Right ventricle myocardium superior (tissue), 1 donor: ENCODE data around the gene INAVA. TPM values are rescaled to one million over a fixed set of nuclear protein-coding genes. Genes with fewer than 3 reads are reported as not detected.

Experiments used
- ATAC-seq: fragments of 200-7000 bp; cut with Tn5 transposase; one replicate; pipeline ENCODE4 v1.9.1; 2020; ENCODE audit warnings: mild to moderate bottlenecking; ENCODE audit not compliant: poor library complexity
- DNase-seq: peaks from one replicate; pipeline ENCODE4 v3.0.0-alpha.2; 2020
- intact Hi-C: fragments of 100-400 bp; cut with DNase I; formaldehyde crosslinking; loops from one replicate; pipeline ENCODE4 v1.11.2; 2022
- long read RNA-seq: library from polyadenylated mRNA; unstranded; transcript quantifications from one replicate; pipeline ENCODE4 v2.0.0, GENCODE V29; 2021
- total RNA-seq: library from RNA; stranded (reverse); fragmentation: NEBNext Ultra II Directional; extraction: Animal tissue kit (Norgen Biotek cat#: 25700); gene quantifications from one replicate; pipeline ENCODE4 v1.2.1, GENCODE V29; 2021
- donor health status: DM: no; HTN: yes; CAD: no; lungs with severe emphysema.

Gene INAVA
- total RNA-seq = not detected
- long read RNA-seq = 0 reads

- DNase-seq (no peak), ATAC-seq (no peak)
- intact Hi-C loops = no loop called here
Measured at GRCh38 chr1:200894712-200895442, at the start of gene INAVA. TSS of gene INAVA (plus strand) at chr1:200894900. CDS start at chr1:200898401, 3,501 bp downstream.

- ATAC-seq = no peak
- intact Hi-C loops = no loop called here
Measured at GRCh38 chr1:200845360-200845759, 49.3 kb upstream of the INAVA start.

DNA sequence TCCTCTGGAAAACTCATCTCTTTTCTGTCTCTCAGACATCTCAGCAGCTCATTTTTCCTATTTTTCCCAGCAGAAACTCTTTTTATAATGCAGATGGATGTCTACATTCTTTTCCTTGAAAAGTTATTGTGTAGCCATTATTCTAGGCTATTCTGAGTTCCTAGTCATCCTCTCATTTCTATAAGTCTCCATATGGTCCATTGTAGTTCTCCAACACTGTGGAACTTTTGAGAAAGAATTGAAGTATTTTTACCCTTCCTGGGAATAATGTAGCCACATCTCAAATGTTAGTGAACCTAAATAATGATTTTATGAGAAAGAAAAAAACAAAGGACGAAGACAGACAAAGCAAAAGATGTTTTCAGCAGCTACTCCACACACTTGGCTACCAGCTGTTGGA is 48.3 kb upstream of the INAVA start:
- ATAC-seq (no peak), DNase-seq (no peak)
- intact Hi-C loops = no loop called here

More at GRCh38 chr1:200845360-200845759, 49.3 kb upstream of the INAVA start:
- DNase-seq = no peak

DNA sequence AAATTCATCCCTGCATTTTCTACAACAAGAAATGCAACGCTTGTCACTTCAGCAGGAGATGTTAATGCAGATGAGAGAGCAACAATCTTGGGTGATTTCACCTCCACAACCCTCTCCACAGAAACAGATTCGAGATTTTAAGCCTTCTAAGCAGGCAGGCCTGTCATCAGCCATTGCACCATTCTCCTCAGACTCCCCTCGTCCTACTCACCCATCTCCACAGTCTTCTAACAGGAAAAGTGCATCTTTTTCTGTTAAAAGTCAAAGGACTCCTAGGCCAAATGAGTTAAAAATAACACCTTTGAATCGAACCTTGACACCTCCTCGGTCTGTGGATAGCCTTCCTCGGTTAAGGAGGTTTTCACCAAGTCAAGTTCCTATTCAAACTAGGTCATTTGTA is 45.3 kb upstream of the INAVA start:
- no peak for DNase-seq
- ATAC-seq = no peak
- intact Hi-C loops = no loop called here

GRCh38 chr1:200850554-200850953 is 44.1 kb upstream of the INAVA start:
- DNase-seq (no peak), ATAC-seq (no peak)
- intact Hi-C loops = no loop called here

DNA sequence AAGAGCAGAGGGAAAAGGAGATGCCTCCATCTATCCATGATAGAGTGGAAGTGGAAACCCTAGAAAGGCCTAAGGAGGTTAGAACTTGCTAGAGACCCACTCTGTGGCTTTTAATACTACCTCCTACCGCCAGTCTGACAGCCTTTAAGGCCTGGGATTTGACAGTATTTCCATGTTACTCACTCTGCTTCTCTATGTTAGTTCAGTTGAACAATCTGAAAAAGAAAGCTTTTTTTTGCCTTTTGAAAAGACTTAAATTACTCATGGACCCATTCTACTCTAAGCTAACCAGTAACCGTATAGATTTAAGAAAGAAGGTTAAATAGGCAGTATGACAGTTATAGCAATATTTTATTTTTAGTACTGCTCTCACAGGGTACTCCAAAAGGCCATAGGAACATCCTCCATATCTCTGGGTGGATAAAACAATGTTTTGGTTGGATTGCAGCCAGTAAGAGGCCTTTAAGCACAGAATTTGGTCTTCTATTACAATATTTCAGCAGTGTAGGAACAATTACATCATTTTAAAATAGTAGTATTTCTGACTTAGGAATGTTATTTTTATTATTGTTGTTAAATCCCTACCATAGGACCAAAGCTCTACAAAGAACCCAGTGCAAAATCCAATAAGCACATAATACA is 37.9 kb upstream of the INAVA start:
- ATAC-seq = no peak
- intact Hi-C loops = no loop called here

DNA sequence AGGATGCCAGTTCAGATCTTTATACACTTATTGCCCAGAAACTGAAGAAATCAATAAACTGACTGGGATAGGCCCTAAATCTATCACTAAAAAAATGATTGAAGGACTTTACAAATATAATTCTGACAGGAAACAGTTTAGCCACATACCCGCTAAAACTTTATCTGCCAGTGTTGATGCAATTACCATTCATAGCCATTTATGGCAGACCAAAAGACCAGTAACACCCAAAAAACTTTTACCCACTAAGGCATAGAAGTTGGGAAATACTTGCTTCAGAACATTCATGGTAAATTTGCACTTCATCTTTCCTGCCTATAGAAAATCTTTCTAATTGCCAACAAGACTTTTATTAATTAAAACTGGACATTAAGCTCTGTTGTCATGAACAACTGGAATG is 36.9 kb upstream of the INAVA start:
- DNase-seq (no peak), ATAC-seq (no peak)
- intact Hi-C loops = no loop called here

More for the DNA sequence above, 37.9 kb upstream of the INAVA start:
- no peak for DNase-seq

- intact Hi-C loops = no loop called here
- DNase-seq (no peak), ATAC-seq (no peak)
Measured at GRCh38 chr1:200861937-200862647, 32.6 kb upstream of the INAVA start.

DNA sequence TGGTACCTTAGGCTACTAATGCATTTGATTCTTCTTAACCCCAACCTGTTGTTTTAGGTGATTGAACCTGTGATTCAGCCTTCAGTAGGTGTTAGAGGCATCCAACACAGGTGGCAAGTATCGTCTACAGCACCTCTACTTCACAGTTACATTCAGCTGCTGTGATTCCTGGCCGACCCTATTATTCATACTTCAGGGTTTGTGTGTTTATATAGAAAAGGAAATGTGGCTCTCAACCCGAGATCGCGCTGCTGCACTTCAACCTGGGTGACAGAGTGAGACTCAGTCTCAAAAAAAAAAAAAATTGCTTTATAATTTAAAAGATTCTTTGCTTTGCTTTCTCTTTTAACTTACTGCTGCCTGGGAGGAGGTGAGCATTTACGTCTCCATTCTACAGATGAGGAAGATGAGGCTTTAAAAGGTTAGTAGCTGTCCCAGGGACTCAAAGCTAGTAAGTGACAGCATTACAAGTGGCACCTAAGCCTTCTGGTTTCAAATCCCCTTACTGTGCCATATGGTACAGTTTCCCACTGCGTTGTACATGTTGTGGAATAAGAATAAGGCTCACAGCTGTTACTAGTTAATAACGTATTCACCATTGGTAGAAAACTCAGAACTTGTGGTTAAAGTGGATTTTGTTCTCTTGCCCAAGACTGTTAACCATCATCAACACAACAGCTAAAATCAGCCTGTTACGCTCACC is 31.8 kb upstream of the INAVA start:
- intact Hi-C loops = no loop called here
- ATAC-seq (no peak), DNase-seq (no peak)

DNA sequence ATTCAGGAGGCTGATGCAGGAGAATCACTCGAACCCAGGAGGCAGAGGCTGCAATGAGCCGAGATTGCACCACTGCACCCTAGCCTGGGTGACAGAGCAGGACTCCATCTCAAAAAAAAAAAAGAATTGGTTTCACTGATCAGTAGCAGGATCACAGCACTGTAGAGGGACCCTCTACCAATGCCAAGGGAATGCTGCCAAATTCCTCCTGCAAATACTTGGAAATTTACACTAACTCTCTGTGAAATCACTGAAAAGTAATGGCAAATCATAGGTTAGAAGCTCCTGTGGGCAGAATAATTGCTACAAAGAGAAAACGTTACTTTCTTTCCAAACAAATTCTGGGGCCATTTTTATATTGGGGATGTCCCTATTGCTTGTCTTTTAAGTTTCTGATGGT is 28.6 kb upstream of the INAVA start:
- no peak for ATAC-seq
- DNase-seq = no peak
- intact Hi-C loops = no loop called here

DNA sequence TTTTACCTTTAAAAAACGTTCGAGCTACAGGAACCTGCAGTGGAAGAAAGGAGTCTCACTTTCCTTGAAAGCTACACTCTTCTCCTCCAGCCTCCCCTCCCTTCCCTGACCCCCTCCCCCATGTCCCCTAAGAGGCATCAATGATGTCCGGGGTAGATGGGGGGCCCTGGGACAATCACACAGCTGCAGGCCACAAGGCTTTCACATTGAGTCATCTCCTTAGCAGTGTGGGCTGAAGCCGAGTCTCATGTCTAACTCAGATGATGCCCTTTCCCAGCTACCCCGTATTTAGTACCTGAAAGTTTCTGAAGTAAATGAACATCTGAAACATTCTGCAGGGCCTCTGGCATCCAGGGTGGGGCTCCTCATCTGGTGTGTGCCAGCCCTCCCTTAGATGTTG is 28.2 kb upstream of the INAVA start:
- intact Hi-C loops = no loop called here
- ATAC-seq = no peak

GRCh38 chr1:200867018-200867811 is 27.5 kb upstream of the INAVA start:
- intact Hi-C loops = no loop called here
- ATAC-seq (no peak), DNase-seq (no peak)

More for the DNA sequence above, 28.2 kb upstream of the INAVA start:
- DNase-seq = no peak

GRCh38 chr1:200869376-200869752 is 25.3 kb upstream of the INAVA start:
- intact Hi-C loops = no loop called here
- no peak for DNase-seq
- no peak for ATAC-seq

GRCh38 chr1:200869753-200870391 is 24.8 kb upstream of the INAVA start:
- DNase-seq = no peak
- intact Hi-C loops = no loop called here
- no peak for ATAC-seq

- intact Hi-C loops = no loop called here
- no peak for ATAC-seq
Measured at GRCh38 chr1:200872446-200873115, 22.1 kb upstream of the INAVA start, which contains the start of gene GPR25. TSS of gene GPR25 (plus strand) at chr1:200872981. CDS start at chr1:200873038, 57 bp downstream.

DNA sequence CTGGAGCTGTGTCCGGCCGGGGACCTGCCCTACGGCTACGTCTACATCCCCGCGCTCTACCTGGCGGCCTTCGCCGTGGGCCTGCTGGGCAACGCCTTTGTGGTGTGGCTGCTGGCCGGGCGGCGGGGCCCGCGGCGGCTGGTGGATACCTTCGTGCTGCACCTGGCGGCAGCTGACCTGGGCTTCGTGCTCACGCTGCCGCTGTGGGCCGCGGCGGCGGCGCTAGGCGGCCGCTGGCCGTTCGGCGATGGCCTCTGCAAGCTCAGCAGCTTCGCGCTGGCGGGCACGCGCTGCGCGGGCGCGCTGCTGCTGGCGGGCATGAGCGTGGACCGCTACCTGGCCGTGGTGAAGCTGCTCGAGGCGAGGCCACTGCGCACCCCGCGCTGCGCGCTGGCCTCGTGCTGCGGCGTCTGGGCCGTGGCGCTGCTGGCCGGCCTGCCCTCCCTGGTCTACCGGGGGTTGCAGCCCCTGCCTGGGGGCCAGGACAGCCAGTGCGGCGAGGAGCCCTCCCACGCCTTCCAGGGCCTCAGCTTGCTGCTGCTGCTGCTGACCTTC is 21.5 kb upstream of the INAVA start:
- intact Hi-C loops = no loop called here
- ATAC-seq (no peak), DNase-seq (no peak)

More at GRCh38 chr1:200872446-200873115, 22.1 kb upstream of the INAVA start, which contains the start of gene GPR25:
- DNase-seq = no peak
